GM12873 (cell line): ENCODE results near the gene MXRA7.

Experiments used
- TF ChIP-seq, protein P1 (sequence below): IDR thresholded peaks from 2 replicates; pipeline ENCODE4 v1.5.1; 2012; ENCODE audit warnings: low read depth, mild to moderate bottlenecking, moderate library complexity, low read length, control low read depth; ENCODE audit not compliant: insufficient read depth; ENCODE audit errors: missing control alignments

The MXRA7 gene

GRCh38 chr17:76675648-76676047 lies 35.1 kb downstream of the MXRA7 start:
- TF ChIP-seq, protein P1, sequence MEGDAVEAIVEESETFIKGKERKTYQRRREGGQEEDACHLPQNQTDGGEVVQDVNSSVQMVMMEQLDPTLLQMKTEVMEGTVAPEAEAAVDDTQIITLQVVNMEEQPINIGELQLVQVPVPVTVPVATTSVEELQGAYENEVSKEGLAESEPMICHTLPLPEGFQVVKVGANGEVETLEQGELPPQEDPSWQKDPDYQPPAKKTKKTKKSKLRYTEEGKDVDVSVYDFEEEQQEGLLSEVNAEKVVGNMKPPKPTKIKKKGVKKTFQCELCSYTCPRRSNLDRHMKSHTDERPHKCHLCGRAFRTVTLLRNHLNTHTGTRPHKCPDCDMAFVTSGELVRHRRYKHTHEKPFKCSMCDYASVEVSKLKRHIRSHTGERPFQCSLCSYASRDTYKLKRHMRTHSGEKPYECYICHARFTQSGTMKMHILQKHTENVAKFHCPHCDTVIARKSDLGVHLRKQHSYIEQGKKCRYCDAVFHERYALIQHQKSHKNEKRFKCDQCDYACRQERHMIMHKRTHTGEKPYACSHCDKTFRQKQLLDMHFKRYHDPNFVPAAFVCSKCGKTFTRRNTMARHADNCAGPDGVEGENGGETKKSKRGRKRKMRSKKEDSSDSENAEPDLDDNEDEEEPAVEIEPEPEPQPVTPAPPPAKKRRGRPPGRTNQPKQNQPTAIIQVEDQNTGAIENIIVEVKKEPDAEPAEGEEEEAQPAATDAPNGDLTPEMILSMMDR, result no peak

GRCh38 chr17:76674600-76674999 lies 36.2 kb downstream of the MXRA7 start:
- TF ChIP-seq, protein P1, result no peak

- TF ChIP-seq, protein P1, result no peak
Observed at GRCh38 chr17:76673729-76674128, 37.0 kb downstream of the MXRA7 start.

DNA sequence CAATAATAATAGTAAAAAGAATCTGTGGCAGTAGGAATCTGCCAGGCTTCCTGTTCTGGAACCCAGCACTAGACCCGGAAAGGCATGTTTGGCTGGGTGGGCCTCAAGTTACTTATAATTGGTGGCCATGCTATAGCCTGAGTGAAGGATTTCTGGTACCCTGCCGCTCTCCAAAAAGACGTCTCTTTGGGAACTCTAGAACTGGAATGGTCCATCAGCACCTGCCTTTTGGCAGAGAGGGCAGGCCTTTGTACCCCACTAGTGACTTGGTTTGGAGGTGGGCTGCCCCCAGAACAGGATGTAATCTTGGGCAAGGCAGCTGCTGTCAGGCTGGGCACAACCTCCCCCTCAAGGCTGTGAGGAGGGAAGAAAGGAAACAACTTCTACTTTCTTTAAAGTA lies 37.9 kb downstream of the MXRA7 start:
- TF ChIP-seq, protein P1, result no peak

DNA sequence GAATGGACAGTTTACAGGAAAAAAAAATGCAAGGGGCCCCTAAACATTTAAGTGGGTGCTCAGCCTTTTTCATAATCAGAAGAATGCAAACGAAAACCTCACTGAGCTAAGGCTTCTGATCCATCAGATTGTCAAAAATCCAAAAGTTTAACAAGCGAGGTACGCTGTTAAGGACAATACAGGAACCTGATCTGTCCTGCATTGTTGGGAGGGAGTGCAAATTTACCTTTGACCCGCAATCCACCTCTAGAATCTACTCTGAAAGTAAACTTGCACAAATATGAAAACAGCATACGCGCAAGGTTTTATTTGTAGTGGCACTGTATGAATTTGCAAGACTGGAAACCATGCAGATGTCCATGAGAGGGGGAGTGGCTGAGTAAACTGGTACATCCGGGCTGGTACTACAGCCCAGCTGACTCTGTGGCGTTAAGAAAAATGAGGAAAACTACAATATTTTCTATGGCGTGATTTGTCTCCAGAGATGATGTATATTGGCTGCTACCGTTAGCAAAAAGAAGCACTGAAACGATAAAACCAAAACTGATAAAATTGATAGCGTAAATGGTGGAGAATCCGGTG lies 38.4 kb downstream of the MXRA7 start:
- TF ChIP-seq, protein P1, result no peak

DNA sequence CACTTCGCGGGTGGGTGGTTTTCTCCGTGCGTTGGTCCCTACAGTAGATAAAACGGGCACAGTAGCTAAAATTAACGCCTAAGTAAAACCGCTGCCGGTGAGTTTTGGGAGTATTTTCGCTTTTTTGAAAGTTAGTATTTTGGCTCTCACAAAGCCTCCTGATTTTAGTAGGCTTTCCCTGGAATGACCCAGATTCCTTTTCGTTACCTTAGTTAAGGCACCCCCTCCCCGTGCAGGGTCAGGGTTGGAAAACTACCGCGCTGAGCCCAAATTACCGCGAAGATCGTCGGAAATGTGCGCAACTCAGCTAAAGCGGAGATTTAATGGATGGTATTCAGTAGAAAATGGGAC lies 38.9 kb downstream of the MXRA7 start:
- TF ChIP-seq, protein P1, result no peak

GRCh38 chr17:76671123-76671911 lies 39.4 kb downstream of the MXRA7 start:
- TF ChIP-seq, protein P1, result no peak
